ENCODE results near the gene MCM3AP.

DNA sequence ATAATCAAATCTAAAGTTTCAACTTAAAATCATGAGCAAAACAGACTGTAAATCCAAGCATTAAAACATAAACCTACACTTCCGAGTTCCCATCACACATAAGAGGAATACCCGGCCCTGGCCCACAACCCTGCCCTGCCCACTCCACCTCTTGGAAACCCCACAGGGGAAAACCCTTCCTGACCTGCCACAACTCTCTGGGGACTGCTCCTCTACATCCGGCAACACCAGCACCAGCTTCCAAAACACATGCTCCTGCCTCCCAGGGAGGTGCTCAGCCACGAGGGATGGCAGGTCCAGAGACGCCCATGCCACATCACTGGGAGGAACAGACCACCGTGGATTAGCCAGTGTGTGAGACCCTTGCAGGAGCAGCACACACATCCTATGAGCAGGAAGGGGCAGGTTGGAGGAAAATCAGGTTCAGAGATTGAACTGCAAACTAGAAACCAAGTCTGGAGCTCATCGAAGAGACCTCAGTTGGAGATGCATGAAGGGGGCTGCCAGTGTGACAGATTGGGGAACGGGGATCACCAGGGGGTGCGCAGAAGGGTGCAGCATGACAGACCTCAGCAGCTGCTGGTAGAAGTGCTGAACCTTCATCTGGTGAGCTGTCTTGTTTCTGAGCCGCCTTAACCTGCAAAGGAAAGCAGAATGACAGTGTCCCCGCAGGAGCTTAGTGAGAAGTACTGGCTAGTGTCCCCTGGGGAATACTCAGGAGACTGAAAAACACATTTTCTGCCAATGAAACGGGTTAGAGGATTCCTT is 31.0 kb downstream of the MCM3AP start:
- TF ChIP-seq, protein P1, sequence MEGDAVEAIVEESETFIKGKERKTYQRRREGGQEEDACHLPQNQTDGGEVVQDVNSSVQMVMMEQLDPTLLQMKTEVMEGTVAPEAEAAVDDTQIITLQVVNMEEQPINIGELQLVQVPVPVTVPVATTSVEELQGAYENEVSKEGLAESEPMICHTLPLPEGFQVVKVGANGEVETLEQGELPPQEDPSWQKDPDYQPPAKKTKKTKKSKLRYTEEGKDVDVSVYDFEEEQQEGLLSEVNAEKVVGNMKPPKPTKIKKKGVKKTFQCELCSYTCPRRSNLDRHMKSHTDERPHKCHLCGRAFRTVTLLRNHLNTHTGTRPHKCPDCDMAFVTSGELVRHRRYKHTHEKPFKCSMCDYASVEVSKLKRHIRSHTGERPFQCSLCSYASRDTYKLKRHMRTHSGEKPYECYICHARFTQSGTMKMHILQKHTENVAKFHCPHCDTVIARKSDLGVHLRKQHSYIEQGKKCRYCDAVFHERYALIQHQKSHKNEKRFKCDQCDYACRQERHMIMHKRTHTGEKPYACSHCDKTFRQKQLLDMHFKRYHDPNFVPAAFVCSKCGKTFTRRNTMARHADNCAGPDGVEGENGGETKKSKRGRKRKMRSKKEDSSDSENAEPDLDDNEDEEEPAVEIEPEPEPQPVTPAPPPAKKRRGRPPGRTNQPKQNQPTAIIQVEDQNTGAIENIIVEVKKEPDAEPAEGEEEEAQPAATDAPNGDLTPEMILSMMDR (IDR thresholded peaks at IDR 0.05): no peak
- TF ChIP-seq POLR2A (IDR thresholded peaks at IDR 0.05) (no peak), POLR2AphosphoS5 (IDR thresholded peaks at IDR 0.05) (no peak), EP300 (IDR thresholded peaks at IDR 0.05) (no peak)

Measured in sigmoid colon (tissue), 4 donors.